AG04450 (cell line): ENCODE data around the gene HOXB7. TPM values are rescaled to one million over a fixed set of nuclear protein-coding genes. Genes with fewer than 3 reads are reported as not detected.

Experiments
- CTCF ChIA-PET: fragments of 300-600, 350-600 bp; formaldehyde crosslinking; extraction: SDS; loops from one replicate; lab custom pipeline; 2022; ENCODE audit warnings: antibody characterized with exemption, inconsistent platforms; lab: Charles Lee
- POLR2A ChIA-PET: fragments of 350-600 bp; formaldehyde crosslinking; extraction: SDS; loops from one replicate; lab custom pipeline; 2021; ENCODE audit warnings: antibody characterized with exemption, inconsistent platforms; lab: Yijun Ruan, JAX
- DNase-seq: peaks from one replicate; pipeline ENCODE4 v3.0.0-alpha.2; 2011; ENCODE audit warnings: low read depth, low spot score
- H3K27ac ChIP-seq: one replicate; pipeline ENCODE4 v1.5.1; 2012; ENCODE audit warnings: low read depth, low read length, control low read depth
- H3K27me3 ChIP-seq: one replicate; pipeline ENCODE4 v1.6.0; 2012; ENCODE audit warnings: low read length; ENCODE audit not compliant: control insufficient read depth, insufficient read depth
- H3K4me3 ChIP-seq: 2 replicates; pipeline ENCODE4 v1.5.1; 2011; ENCODE audit warnings: mild to moderate bottlenecking, low read depth, low read length, control low read depth
- H3K9me3 ChIP-seq: 2 replicates; pipeline ENCODE4 v1.5.1; 2012; ENCODE audit warnings: low read length; ENCODE audit not compliant: control insufficient read depth, insufficient read depth
- polyA plus RNA-seq: library from polyadenylated mRNA; depleted of rRNA; stranded (reverse); fragments of >200 nt; gene quantifications from 2 replicates; pipeline ENCODE4 v1.2.3, GENCODE V29; 2011
- TF ChIP-seq, protein P1 (sequence below): IDR thresholded peaks from 2 replicates; pipeline ENCODE4 v1.5.1; 2011; ENCODE audit warnings: low read depth, low read length, control low read depth, inconsistent platforms

HOXB7 gene
- polyA plus RNA-seq, 1 experiment = 11.3 TPM

- peak overlapping the region; percentile 50 for H3K4me3 ChIP-seq
- ChIA-PET POLR2A (no interaction called here), CTCF (interaction anchor here (0.6 to 2.4 kb wide), 3 partner anchors 11 to 24 kb away, joined by 4 to 10 read pairs (median 5); no protein-coding TSS in a partner anchor)
- no peak for DNase-seq
- H3K27ac ChIP-seq = no peak overlapping the region
- peaks cover 5% of the 10 kb centered on the region; the same call in 1 of the 2 replicates for H3K9me3 ChIP-seq
- peaks cover 64% of the 10 kb centered on the region for H3K27me3 ChIP-seq
- TF ChIP-seq, protein P1, sequence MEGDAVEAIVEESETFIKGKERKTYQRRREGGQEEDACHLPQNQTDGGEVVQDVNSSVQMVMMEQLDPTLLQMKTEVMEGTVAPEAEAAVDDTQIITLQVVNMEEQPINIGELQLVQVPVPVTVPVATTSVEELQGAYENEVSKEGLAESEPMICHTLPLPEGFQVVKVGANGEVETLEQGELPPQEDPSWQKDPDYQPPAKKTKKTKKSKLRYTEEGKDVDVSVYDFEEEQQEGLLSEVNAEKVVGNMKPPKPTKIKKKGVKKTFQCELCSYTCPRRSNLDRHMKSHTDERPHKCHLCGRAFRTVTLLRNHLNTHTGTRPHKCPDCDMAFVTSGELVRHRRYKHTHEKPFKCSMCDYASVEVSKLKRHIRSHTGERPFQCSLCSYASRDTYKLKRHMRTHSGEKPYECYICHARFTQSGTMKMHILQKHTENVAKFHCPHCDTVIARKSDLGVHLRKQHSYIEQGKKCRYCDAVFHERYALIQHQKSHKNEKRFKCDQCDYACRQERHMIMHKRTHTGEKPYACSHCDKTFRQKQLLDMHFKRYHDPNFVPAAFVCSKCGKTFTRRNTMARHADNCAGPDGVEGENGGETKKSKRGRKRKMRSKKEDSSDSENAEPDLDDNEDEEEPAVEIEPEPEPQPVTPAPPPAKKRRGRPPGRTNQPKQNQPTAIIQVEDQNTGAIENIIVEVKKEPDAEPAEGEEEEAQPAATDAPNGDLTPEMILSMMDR = no peak
Observed at GRCh38 chr17:48647103-48647962, 36.5 kb upstream of the HOXB7 start.

GRCh38 chr17:48646183-48647102 lies 35.6 kb upstream of the HOXB7 start:
- Histone ChIP-seq H3K9me3 (peaks cover 14% of the 10 kb centered on the region; the same call in 1 of the 2 replicates), H3K4me3 (no peak overlapping the region), H3K27me3 (peaks cover 73% of the 10 kb centered on the region), H3K27ac (no peak overlapping the region)
- DNase-seq = no peak
- TF ChIP-seq, protein P1 = no peak
- POLR2A ChIA-PET = no interaction called here
- CTCF ChIA-PET = interaction anchor here (0.8 to 2.4 kb wide), 3 partner anchors 13 to 238 kb away, joined by 3 to 10 read pairs (median 5); no protein-coding TSS in a partner anchor

DNA sequence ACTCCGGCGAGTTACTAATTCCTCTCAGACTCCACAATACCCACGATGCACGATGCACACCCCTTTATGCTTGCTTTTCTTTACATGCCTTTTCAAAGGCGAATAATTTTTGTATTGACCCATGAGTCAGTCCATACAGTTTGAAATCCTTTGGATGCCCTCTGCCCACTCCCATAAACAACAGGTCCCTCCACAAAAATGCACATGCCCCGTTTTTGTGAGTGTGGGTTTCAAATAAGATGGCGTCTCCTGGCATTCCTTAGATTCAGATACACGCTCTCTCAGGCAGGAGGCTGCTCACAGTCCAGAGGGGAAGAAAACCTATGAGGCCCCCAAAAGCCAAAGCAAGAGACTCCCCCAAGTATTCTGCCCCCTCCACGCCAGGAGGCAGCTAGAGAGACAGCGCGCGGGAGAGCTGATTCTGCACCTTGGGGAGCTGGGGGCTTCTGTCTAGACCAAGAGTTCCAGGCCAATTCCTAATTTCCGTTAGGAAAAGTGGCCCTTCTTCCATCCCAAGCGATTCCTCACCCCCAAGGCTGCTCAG lies 34.9 kb upstream of the HOXB7 start:
- POLR2A ChIA-PET = no interaction called here
- CTCF ChIA-PET = interaction anchor here (1.0 kb wide), 1 partner anchor 239 kb away, joined by 3 read pairs; no protein-coding TSS in a partner anchor
- TF ChIP-seq, protein P1 = no peak
- DNase-seq = no peak
- H3K27ac ChIP-seq = no peak overlapping the region
- peaks cover 80% of the 10 kb centered on the region for H3K27me3 ChIP-seq
- H3K9me3 ChIP-seq = peaks cover 15% of the 10 kb centered on the region; the same call in 1 of the 2 replicates
- no peak overlapping the region for H3K4me3 ChIP-seq

GRCh38 chr17:48644910-48645557 lies 34.2 kb upstream of the HOXB7 start:
- Histone ChIP-seq H3K27ac (no peak overlapping the region), H3K9me3 (peaks cover 15% of the 10 kb centered on the region; the same call in 1 of the 2 replicates), H3K4me3 (no peak overlapping the region), H3K27me3 (peaks cover 83% of the 10 kb centered on the region)
- TF ChIP-seq, protein P1 = no peak
- ChIA-PET POLR2A (no interaction called here), CTCF (no interaction called here)
- no peak for DNase-seq
